GM12865 (cell line): ENCODE results near the gene PIN1.
A peak's percentile ranks its signal among the peaks of the same experiment; 100 is the strongest.
"Not testable (repeated sequence)": the region's sequence is repeated elsewhere in the genome, so short reads cannot be mapped to it uniquely, and the experiment has no call there.

Source experiments
- DNase-seq: peaks from one replicate; pipeline ENCODE4 v3.0.0; 2010; ENCODE audit warnings: low read depth
- H3K4me3 ChIP-seq: 2 replicates; pipeline ENCODE4 v1.5.1; 2011; ENCODE audit warnings: mild to moderate bottlenecking, low read depth, low read length, control low read depth
- CTCF ChIP-seq: IDR thresholded peaks from 2 replicates; pipeline ENCODE4 v1.5.1; 2011; ENCODE audit warnings: low read length, control low read depth, low read depth, inconsistent platforms; ENCODE audit not compliant: insufficient read depth; ENCODE audit errors: missing control alignments

The PIN1 gene

GRCh38 chr19:9819596-9819909 is 15.6 kb upstream of the PIN1 start:
- no peak for TF ChIP-seq CTCF
- peak overlapping the region; percentile 41 for H3K4me3 ChIP-seq
- no peak for DNase-seq

GRCh38 chr19:9820034-9820433 is 15.1 kb upstream of the PIN1 start:
- not testable (repeated sequence) for H3K4me3 ChIP-seq, DNase-seq

GRCh38 chr19:9823816-9824215 is 11.3 kb upstream of the PIN1 start:
- no peak for DNase-seq
- TF ChIP-seq CTCF = no peak
- H3K4me3 ChIP-seq = no peak overlapping the region

GRCh38 chr19:9827289-9828238 is 7.6 kb upstream of the PIN1 start, which contains the start of gene UBL5:
Gene UBL5 (plus strand): TSS chr19:9827918. CDS start chr19:9828338, 420 bp downstream.
- DNase-seq = peak; percentile 95
- H3K4me3 ChIP-seq = peak within 1 kb of the TSS; percentile 100

GRCh38 chr19:9828551-9829063 is 6.5 kb upstream of the PIN1 start:
- H3K4me3 ChIP-seq = peak overlapping the region; percentile 100
- no peak for DNase-seq
- no peak for TF ChIP-seq CTCF

More at GRCh38 chr19:9827289-9828238, 7.6 kb upstream of the PIN1 start, which contains the start of gene UBL5:
- TF ChIP-seq CTCF = no peak

- no peak for TF ChIP-seq CTCF
- peak overlapping the region; percentile 88 for H3K4me3 ChIP-seq
- DNase-seq = no peak
Observed at GRCh38 chr19:9834307-9834725, 802 bp upstream of the PIN1 start.

- TF ChIP-seq CTCF = no peak
- peak overlapping the region; percentile 82 for H3K4me3 ChIP-seq
- no peak for DNase-seq
Observed at GRCh38 chr19:9835507-9835949, 410 bp downstream of the PIN1 start.
